ENCODE data around the gene PDHX. TPM values are rescaled to one million over a fixed set of nuclear protein-coding genes. Genes with fewer than 3 reads are reported as not detected.

Gene PDHX
- total RNA-seq, 1 donor from 2014 or later = 40.3 TPM

DNA sequence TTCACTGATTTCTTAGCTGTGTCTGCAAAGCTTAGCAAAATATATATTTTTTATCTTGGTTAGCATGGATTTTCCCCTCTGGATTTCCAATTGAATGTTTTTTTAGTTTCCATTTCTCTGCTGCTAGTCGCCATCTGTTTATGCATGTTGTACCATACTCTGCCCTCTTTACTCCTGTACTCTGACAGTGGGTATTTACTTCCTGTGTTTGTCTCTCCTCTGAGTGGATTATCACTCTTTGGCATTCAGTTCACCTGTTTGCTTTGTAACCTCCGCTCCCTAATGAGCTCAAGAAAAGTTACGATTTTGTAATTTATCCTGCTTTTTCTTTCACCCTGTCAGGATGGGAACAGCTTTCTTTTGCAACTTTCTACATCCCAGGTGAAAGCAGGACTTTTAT is 59.1 kb downstream of the PDHX start:
- H3K36me3 Mint-ChIP-seq = peaks cover 47% of the 10 kb centered on the region
- TF ChIP-seq, protein P1, sequence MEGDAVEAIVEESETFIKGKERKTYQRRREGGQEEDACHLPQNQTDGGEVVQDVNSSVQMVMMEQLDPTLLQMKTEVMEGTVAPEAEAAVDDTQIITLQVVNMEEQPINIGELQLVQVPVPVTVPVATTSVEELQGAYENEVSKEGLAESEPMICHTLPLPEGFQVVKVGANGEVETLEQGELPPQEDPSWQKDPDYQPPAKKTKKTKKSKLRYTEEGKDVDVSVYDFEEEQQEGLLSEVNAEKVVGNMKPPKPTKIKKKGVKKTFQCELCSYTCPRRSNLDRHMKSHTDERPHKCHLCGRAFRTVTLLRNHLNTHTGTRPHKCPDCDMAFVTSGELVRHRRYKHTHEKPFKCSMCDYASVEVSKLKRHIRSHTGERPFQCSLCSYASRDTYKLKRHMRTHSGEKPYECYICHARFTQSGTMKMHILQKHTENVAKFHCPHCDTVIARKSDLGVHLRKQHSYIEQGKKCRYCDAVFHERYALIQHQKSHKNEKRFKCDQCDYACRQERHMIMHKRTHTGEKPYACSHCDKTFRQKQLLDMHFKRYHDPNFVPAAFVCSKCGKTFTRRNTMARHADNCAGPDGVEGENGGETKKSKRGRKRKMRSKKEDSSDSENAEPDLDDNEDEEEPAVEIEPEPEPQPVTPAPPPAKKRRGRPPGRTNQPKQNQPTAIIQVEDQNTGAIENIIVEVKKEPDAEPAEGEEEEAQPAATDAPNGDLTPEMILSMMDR (conservative IDR thresholded peaks at IDR 0.05) = no peak
- H3K9me3 Mint-ChIP-seq = peaks cover 2% of the 10 kb centered on the region
- H3K4me1 Mint-ChIP-seq (ENCODE audit: unreplicated experiment) = peaks cover 17% of the 10 kb centered on the region
- no peak overlapping the region for H3K27ac Mint-ChIP-seq
- DNase-seq (ENCODE audit: extremely low spot score, unreplicated experiment) = no peak
- no peak overlapping the region for H3K4me3 Mint-ChIP-seq
- H3K27me3 Mint-ChIP-seq = no peaks in the 10 kb centered on the region

DNA sequence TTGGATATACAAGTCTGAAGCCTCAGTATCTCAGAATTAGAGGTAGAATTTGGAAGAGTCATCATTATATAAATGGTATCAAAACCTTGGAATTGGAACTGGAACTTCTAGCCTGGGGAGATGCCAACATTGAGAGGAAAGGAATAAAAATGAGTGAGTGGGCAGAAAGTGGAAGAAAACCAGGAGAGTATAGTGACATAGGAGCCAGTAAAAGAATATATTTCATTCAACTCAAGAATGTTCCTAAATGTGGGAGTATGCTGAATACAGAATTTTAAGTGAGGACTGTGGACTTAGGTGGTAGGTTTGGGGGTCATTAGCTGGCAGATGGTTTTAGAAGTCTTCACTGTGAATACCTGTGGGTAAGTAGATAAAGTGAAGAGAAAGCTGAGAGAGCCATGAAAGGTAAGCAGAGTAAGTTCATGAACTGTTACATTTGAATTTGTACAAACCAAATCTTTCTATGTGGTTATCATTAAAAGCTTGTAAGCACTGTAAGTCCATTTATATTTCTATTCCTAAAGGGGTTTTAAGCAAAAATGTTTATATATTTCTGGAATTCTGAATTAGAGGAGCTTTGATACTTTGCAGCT is 60.2 kb downstream of the PDHX start:
- no peak overlapping the region for H3K4me3 Mint-ChIP-seq
- peaks cover 5% of the 10 kb centered on the region for H3K9me3 Mint-ChIP-seq
- H3K36me3 Mint-ChIP-seq = peaks cover 46% of the 10 kb centered on the region
- H3K4me1 Mint-ChIP-seq (ENCODE audit: unreplicated experiment) = peaks cover 17% of the 10 kb centered on the region
- H3K27me3 Mint-ChIP-seq = no peaks in the 10 kb centered on the region
- no peak overlapping the region for H3K27ac Mint-ChIP-seq
- TF ChIP-seq, protein P1 (conservative IDR thresholded peaks at IDR 0.05) = no peak
- no peak for DNase-seq (ENCODE audit: extremely low spot score, unreplicated experiment)

DNA sequence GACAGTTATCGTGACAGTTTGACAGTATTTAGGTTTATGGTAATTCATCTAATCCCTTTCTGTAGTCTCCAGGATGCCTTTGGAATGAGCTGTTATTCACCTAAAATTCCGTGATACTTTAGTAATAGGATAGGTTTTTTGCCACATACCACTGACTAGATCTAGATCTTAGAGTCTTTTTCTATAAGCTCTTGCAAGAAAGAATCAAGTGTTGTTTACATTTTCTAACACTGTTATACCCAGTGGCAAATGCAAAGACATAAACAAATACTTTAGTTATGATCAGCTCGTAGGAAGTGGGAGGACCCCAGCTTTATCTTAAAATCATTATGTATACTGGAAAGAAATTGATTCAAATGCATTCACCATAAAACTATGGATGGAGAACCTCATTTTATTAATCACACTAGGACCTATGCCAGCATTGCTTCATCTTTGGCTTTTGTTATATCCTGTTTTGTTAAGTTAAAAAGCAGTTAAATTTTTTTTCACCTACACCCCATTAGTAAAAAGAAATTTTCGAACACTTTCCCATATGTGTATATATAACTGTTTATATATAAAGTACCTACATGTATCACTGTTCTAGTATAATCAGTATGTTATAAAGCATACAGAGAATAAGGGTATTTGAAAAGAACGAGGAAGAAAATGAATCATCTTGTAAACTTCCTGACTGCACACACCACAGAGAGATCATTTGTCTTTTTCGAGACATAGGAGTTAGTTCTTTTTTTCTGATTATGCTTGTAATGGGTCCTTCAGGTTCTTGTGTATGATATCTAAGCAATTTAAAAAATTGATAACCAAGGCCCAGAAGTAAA is 60.9 kb downstream of the PDHX start:
- peaks cover 17% of the 10 kb centered on the region for H3K4me1 Mint-ChIP-seq (ENCODE audit: unreplicated experiment)
- H3K27ac Mint-ChIP-seq = no peak overlapping the region
- TF ChIP-seq, protein P1 (conservative IDR thresholded peaks at IDR 0.05) = no peak
- DNase-seq (ENCODE audit: extremely low spot score, unreplicated experiment) = no peak
- peaks cover 48% of the 10 kb centered on the region for H3K36me3 Mint-ChIP-seq
- H3K9me3 Mint-ChIP-seq = peaks cover 5% of the 10 kb centered on the region
- no peaks in the 10 kb centered on the region for H3K27me3 Mint-ChIP-seq
- no peak overlapping the region for H3K4me3 Mint-ChIP-seq

DNA sequence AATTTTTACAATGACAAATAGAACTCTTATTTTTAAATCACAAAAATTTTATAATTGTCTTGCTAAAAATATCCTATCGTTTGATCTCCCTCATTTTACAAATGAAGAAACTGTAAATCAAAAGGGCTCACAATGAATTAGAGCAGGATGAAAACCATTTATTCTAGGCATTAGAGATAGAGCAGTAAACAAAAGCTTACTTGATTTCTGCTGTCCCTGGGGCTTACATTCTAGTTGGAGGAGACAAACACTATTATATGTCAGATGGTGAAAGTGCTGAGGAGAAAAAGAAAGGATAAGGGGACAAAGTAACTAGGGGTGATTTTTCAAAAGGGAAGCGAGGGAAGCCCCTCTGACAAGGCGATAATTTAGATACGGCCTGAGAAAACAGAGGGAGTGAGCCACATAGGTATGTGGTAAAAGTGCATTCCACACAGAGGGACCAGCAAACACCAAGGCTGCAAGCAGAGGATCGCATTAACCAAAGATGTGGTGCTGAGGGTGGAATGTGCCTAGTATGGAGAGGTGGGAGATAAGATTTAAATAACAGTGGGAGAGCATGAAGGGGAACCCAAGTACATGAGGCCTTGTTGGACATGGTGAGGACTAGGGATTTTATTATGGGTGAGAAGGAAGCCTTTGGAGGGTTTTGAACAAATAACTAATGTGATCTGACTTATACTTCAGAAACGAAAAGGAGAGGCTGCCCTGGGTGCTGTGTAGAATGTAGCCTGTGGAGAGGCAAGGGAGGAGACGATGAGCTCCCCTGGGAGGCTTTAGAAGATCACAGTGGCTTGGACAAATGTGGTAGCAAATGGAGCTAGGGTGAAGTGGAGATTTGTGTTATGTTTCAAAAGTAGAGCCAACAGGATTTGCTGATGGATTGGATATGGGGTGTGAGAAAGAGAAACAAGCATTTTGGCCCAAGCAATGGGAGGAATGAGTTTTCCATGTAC is 62.1 kb downstream of the PDHX start:
- H3K27me3 Mint-ChIP-seq = no peaks in the 10 kb centered on the region
- no peak for DNase-seq (ENCODE audit: extremely low spot score, unreplicated experiment)
- TF ChIP-seq, protein P1 (conservative IDR thresholded peaks at IDR 0.05) = no peak
- no peak overlapping the region for H3K27ac Mint-ChIP-seq
- peaks cover 5% of the 10 kb centered on the region for H3K9me3 Mint-ChIP-seq
- H3K4me3 Mint-ChIP-seq = no peak overlapping the region
- H3K4me1 Mint-ChIP-seq (ENCODE audit: unreplicated experiment) = peaks cover 17% of the 10 kb centered on the region
- peaks cover 49% of the 10 kb centered on the region for H3K36me3 Mint-ChIP-seq

DNA sequence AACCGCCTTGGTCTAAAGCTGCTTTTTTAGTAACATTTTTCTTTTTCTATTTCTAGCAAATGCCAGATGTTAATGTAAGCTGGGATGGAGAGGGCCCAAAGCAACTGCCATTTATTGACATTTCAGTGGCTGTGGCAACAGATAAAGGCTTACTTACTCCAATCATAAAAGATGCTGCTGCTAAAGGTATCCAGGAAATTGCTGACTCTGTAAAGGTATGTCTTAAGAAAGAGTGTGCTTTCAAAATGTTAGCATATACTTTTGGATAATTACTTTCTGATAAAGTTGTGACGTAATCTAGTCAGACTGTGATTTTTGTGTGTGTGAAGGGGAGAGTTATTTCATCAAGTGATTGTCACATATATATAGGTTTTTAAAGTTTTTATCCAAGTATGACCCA is 68.1 kb downstream of the PDHX start:
- no peaks in the 10 kb centered on the region for H3K27me3 Mint-ChIP-seq
- peaks cover 52% of the 10 kb centered on the region for H3K36me3 Mint-ChIP-seq
- DNase-seq (ENCODE audit: extremely low spot score, unreplicated experiment) = no peak
- H3K9me3 Mint-ChIP-seq = peaks cover 8% of the 10 kb centered on the region
- no peak overlapping the region for H3K27ac Mint-ChIP-seq
- H3K4me3 Mint-ChIP-seq = no peak overlapping the region
- TF ChIP-seq, protein P1 (conservative IDR thresholded peaks at IDR 0.05) = no peak
- peaks cover 6% of the 10 kb centered on the region for H3K4me1 Mint-ChIP-seq (ENCODE audit: unreplicated experiment)
